Esophagus squamous epithelium (tissue), 4 donors: ENCODE measurements around the gene SLC46A2.

Source experiments
- CTCF ChIP-seq, 6 experiments: fragments of 450-650 bp in 4 of 6; fragments of 200-600 bp in 2 of 6; sonication (generic) in 2 of 6; IDR thresholded peaks; one replicate each; pipeline ENCODE4 v1.5.1; 2016 to 2019; ENCODE audit warnings: antibody characterized with exemption in 6 of 6, mild to moderate bottlenecking in 4 of 6, moderate library complexity in 4 of 6
- POLR2A ChIP-seq, 4 donors: fragments of 450-650 bp; IDR thresholded peaks; one replicate each; pipeline ENCODE4 v1.6.1; 2017; ENCODE audit warnings: antibody characterized with exemption in 4 of 4, mild to moderate bottlenecking in 4 of 4, moderate library complexity in 3 of 4

GRCh38 chr9:112861638-112862555 lies 28.8 kb downstream of the SLC46A2 start:
- no peak for TF ChIP-seq CTCF (IDR thresholded peaks at IDR 0.05)
- TF ChIP-seq POLR2A (IDR thresholded peaks at IDR 0.05), result no peak
